ENCODE data around the gene TNFRSF1A.

DNA sequence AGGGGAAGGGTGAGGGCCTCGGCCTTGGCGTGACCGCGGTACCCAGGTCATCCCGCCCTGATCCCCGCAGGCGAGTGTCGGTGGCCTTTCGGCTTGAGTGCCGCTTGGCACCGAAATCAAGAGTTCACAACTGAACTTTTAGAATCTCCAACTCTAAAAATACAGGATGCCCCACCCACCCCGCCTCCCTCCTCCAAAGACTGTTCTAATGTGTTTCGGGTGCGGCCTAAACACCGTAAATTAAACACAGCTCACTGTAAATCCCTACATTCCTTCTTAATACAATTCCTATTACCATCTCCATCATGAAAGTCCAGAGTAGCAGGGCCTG lies 22.1 kb upstream of the TNFRSF1A start:
- TF ChIP-seq CTCF (IDR thresholded peaks at IDR 0.05; ENCODE audit: low read depth, low read length): no peak
- TF ChIP-seq EZH2phosphoT487 (IDR thresholded peaks at IDR 0.05; ENCODE audit: low read depth): no peak
